Stimulated activated CD8-positive, alpha-beta memory T cell treated with anti-CD3 and anti-CD28 coated beads, Interleukin-15, amount 100 ng/mL, for 4 hours (primary cell): ENCODE results near the gene ELF5.

Source experiments
- DNase-seq, 2 donors: peaks; one replicate each; pipeline ENCODE4 v3.0.0-alpha.2; 2020; ENCODE audit warnings: low read depth in 2 of 2

The ELF5 gene

GRCh38 chr11:34522188-34522587 lies 8.6 kb upstream of the ELF5 start:
- no peak for DNase-seq

- no peak for DNase-seq
Observed at GRCh38 chr11:34521265-34521664, 7.7 kb upstream of the ELF5 start.

DNA sequence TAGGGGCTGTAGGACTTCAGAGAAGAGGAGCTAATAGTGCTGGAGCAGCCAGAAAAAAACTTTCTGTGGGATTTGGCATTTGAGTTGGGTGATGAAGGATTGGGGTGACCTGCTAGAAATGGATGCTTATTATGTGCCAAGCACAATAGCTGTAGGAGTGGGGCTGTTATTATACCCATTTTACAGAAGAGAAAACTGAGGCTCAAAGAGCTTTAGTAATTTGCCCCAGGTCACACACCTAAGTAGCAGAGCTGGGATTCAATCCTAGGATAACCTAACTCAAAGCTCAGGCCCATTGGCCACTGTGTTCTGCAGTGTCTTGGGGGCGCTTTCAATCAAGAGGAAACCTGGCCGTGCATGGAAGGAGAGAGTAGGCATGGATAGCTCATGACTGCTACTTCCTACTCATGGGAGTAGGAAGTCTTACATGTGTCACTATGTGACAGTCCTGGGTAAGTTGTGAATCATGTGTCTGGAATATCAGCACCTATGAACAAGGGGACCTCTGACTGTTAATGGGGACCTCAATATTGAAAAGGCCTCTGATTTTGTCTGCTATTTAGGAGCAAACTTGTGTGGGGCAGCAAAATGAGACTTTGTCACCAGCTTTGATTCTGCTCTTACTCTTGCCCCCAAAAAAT lies 6.1 kb upstream of the ELF5 start:
- DNase-seq: no peak

GRCh38 chr11:34516247-34517040 lies 2.9 kb upstream of the ELF5 start:
- no peak for DNase-seq

DNA sequence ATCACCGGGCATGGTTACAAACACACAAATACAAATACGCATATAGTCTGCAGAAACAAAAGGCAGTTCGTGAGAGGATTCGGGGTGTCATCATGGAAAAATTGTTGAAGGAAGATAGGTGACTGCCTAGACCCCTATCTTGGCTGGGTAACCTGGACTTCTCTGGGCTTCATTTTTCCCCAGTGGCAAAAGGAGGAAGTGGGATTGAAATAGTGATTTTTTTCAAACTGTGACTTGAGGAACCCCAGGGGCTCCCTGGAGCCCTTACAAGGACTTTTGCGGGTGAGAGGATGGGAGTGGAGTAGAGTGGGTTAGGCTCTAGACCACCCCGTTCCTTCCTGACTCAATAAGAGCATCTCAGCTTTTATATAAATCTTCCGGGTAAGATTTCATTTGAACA lies 1.0 kb upstream of the ELF5 start:
- DNase-seq: no peak

- DNase-seq: no peak
Observed at GRCh38 chr11:34512840-34513681, 533 bp downstream of the ELF5 start.

- no peak for DNase-seq
Observed at GRCh38 chr11:34510673-34511072, 2.9 kb downstream of the ELF5 start.

DNA sequence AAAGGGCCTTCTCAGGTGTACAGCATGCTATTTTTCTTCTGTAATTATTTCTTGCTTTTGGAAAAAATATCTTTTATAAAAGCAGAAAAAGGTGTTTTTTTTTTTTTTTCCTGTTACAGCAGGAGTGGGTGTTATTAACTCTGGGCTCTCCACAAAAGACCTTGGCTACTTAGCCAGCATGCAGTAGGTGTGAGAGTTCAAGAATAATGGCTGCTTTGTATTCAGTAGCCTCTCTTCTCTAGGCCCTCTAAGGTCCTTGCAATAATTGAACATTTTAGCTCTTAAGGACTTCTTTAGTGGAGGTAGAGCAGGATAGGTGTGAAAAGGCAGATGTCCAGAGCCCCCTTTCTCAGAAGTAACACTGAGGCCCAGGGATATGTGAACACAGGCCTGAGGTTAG lies 3.4 kb downstream of the ELF5 start:
- no peak for DNase-seq

DNA sequence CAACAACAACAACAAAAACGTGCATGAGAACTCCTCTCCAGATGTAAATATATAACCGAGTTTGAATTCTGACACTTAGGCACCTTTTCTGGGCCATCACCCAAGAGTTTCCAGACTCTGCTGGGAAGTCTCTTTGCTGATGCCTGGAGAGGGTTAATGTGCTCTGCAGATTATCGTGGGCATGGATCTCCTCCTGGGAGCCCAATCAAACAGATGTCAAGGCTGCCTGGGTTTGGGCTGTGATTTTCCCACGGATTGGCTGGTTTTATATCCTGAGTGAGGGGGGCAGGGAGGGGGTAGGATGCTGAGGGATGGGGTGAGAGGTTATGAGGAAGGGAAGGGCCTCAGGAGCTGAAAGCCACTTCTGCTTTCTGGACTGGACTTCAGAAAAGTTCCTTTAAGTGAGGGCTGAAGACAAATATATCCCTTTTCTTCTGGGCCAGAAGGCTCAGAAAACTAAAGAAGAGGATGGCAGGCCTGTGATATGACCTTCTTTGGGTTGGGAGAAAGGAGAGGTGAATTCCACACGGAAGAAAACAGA lies 4.2 kb downstream of the ELF5 start:
- no peak for DNase-seq

- DNase-seq: no peak
Observed at GRCh38 chr11:34508524-34508923, 5.1 kb downstream of the ELF5 start.

- DNase-seq: no peak
Observed at GRCh38 chr11:34507610-34508009, 6.0 kb downstream of the ELF5 start.

GRCh38 chr11:34507156-34507555 lies 6.4 kb downstream of the ELF5 start:
- no peak for DNase-seq

- no peak for DNase-seq
Observed at GRCh38 chr11:34505874-34506273, 7.7 kb downstream of the ELF5 start.

GRCh38 chr11:34502949-34503348 lies 10.6 kb downstream of the ELF5 start:
- no peak for DNase-seq

DNA sequence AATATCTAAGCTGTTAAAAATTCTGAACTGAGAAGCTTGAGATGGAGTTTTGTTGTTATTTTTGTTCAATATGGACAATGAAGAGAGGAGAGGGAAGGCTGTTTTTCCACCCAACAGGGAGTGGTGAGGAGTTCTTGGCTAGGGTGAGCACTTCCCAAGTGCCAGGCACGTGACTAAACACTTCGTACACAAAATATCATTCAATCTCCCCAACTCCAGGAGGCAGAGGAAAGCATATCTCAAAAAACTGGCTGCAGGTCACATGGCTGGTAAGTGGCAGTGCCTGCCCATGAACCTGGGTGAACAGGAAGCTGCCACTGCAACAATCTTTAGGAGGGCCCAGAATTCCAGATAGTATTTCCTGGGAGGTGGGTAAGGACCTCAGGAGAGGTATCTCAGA lies 11.6 kb downstream of the ELF5 start:
- DNase-seq: no peak

DNA sequence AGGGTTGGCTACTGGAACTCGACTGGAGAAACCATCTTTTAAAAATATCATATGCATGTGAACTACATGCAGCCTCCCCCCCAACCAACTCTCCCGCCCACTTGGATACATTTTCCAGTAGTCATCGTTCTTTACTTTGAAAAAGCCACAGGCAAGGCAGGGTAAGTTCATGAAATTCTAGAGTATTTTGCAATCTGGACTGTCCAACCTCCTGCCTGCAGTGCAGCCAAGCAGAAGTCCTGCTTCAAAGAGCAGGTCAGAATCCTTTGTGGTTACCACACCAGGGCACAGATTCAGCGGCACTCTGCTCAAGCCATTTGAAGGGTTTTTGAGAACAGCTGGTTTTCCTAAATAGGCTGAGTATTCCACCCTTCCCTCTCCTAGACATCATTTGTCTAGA lies 12.1 kb downstream of the ELF5 start:
- DNase-seq: no peak

GRCh38 chr11:34499719-34500500 lies 13.7 kb downstream of the ELF5 start:
- no peak for DNase-seq

DNA sequence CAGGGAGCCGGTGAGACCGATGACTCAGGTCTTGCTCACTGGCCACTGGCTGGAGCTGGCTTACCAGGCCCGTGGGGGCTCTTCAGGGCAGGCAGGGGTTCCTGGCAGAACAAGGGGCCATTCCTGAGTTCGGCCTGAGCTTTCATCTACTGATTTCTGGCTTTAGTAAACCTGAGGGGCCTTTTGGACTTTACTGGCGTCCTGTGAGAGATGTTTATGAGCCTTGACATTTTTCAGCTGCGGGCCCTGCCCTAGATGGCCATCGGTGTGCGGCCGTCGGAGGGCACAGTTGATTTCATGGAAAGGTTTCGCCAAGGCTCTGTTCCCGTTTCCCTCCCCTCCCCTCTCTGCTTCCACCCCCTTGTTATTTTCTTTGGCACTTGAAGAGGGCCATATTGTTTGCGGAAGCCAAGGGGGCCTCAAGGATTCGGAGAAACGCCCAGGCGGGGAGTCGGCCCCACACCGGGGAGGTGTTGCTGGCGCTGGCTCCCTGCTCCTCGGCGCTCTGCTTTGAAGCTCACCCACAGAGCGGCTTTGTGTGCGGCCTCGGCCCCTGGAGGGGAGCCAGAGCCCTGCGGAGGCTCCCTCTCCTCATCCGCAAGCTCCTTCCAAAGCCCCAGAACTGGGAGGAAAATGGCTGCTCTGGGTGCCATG lies 17.7 kb downstream of the ELF5 start:
- DNase-seq: no peak

DNA sequence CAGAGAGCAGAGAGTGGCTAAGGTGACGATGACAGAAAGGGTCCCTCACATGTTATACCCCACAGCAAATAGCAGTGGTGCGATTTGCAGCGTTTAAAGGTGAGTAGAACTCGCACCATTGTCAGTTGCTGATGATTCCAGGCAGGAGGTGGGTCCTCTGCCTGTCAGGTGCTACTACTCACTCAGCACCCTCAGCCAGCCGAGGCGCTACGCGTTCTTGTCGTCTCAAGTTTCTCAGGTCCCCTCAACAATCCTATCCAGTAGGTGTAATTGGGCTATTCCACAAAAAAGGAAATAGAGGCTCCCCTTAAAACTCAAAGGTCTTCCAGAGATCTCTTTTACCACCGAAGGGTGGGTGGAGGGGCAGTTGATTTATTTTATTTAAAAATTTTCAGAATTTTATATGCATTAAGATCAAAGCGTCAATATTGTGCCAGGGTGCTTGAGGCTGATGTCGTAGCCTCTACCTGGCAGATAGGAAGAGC lies 18.3 kb downstream of the ELF5 start:
- no peak for DNase-seq

DNA sequence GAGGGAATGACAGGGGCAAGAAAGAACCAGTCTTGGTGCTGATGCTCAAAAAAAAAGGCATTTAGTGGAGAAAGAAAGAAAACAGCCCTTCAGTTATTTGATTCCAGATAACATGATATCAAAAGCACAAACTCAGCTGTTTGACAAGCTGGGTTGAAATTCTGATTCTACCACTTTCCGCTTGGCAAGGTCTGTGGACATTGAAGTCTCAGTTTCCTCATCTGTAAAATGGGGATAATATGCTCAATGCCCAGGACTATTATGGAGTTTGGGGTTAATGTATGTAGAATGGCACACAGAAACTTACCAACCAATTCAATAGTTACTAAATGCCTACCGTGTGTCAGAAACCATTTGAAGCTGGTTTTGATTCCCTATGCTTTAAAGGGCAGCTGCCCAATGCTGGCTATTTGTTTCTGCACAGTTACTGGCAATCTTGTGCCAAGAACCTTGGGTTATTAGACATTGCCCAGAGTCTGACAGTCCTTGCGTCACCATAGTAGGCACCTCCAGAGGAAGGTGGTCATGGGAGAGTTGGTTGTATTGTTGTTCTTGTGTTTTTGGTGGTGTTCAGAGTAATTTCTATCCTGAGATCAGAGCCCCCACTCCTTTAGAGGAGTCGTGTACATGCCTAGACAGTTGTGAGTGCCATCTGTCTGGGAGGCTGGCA lies 19.5 kb downstream of the ELF5 start:
- DNase-seq: no peak
